GM12878 (cell line): Measurements from ENCODE around the gene VDR. TPM values are rescaled to one million over a fixed set of nuclear protein-coding genes. Genes with fewer than 3 reads are reported as not detected.

Source experiments
- ATAC-seq: fragments of 200-7000 bp; cut with Tn5 transposase; 3 replicates; pipeline ENCODE4 v1.9.1; 2020; ENCODE audit warnings: mild to moderate bottlenecking, moderate library complexity
- Bru-seq: library from RNA; stranded (reverse); fragments of 400-500 nt; gene quantifications from one replicate; lab custom pipeline; 2021; lab: Mats Ljungman, UMichigan
- BruChase-seq, 2 experiments: library from RNA; stranded (reverse); fragments of 400-500 nt; gene quantifications; one replicate each; lab custom pipeline; 2021; lab: Mats Ljungman, UMichigan
- BruUV-seq: library from RNA; stranded (reverse); fragments of 400-500 nt; replicated peaks from 2 replicates; lab custom pipeline; 2021; lab: Mats Ljungman, UMichigan
- CTCF ChIA-PET: fragments of 300-600 bp; sonication (Branson Sonifier 250); formaldehyde crosslinking; extraction: SDS; loops from one replicate; lab custom pipeline; 2021; ENCODE audit warnings: inconsistent platforms; lab: Yijun Ruan, JAX
- POLR2A ChIA-PET: fragments of 350-600 bp; formaldehyde crosslinking; extraction: SDS; loops from one replicate; lab custom pipeline; 2021; ENCODE audit warnings: inconsistent platforms; lab: Charles Lee
- RAD21 ChIA-PET: fragments of 300-600 bp; sonication (Branson Sonifier 250); formaldehyde crosslinking; loops from one replicate; lab custom pipeline; 2023; ENCODE audit warnings: antibody characterized with exemption; ENCODE audit not compliant: unreplicated experiment; lab: Charles Lee
- SMC1A ChIA-PET: fragments of 300-600 bp; sonication (Branson Sonifier 250); formaldehyde crosslinking; loops from one replicate; lab custom pipeline; 2023; ENCODE audit not compliant: unreplicated experiment, uncharacterized antibody; lab: Charles Lee
- DNase-seq: peaks from one replicate; pipeline ENCODE4 v3.0.0-alpha.2; 2011; ENCODE audit warnings: low read depth, low spot score
- FAIRE-seq: peaks from 3 replicates; lab custom pipeline; 2011; peaks lifted over from hg19 to GRCh38; lab: Jason Lieb, UNC
- H2AFZ ChIP-seq: 2 replicates; pipeline ENCODE4 v1.6.0; 2011; ENCODE audit warnings: low read depth, low read length, control low read depth; ENCODE audit not compliant: control insufficient read depth
- H3K27ac ChIP-seq: 2 replicates; pipeline ENCODE4 v1.5.1; 2011; ENCODE audit warnings: control low read depth; ENCODE audit not compliant: control insufficient read depth, insufficient read depth
- H3K27me3 ChIP-seq, 2 experiments: replicated peaks in 1 of 2; 2 replicates each; pipeline versions ENCODE4 v1.6.0 to v1.6.1; 2011; ENCODE audit warnings: low read length in 1 of 2; ENCODE audit not compliant: control insufficient read depth in 2 of 2, insufficient read depth in 2 of 2
- H3K36me3 ChIP-seq, 2 experiments: 2 replicates each; pipeline ENCODE4 v1.5.1; 2011; ENCODE audit warnings: low read length in 1 of 2; ENCODE audit not compliant: control insufficient read depth in 2 of 2, insufficient read depth in 2 of 2
- H3K4me1 ChIP-seq: 2 replicates; pipeline ENCODE4 v1.6.1; 2011; ENCODE audit warnings: mild to moderate bottlenecking, low read length, moderate library complexity, mixed read lengths; ENCODE audit not compliant: control insufficient read depth, insufficient read depth
- H3K4me2 ChIP-seq: 2 replicates; pipeline ENCODE4 v1.6.0; 2011; ENCODE audit warnings: control low read depth; ENCODE audit not compliant: control insufficient read depth, insufficient read depth
- H3K4me3 ChIP-seq: fragments of 200-600 bp; sonication (generic); 2 replicates; pipeline ENCODE4 v1.5.1; 2016
- H3K79me2 ChIP-seq: 2 replicates; pipeline ENCODE4 v1.6.0; 2011; ENCODE audit warnings: low read length; ENCODE audit not compliant: control insufficient read depth, insufficient read depth
- H3K9ac ChIP-seq: 2 replicates; pipeline ENCODE4 v1.8.0; 2011; ENCODE audit warnings: low read length, control low read depth, mixed read lengths; ENCODE audit not compliant: control insufficient read depth, insufficient read depth
- H3K9me3 ChIP-seq: replicated peaks from 3 replicates; pipeline ENCODE4 v1.5.1; 2011; ENCODE audit warnings: mild to moderate bottlenecking, low read length; ENCODE audit not compliant: control insufficient read depth, insufficient read depth
- H4K20me1 ChIP-seq: 2 replicates; pipeline ENCODE4 v1.6.0; 2011; ENCODE audit not compliant: control insufficient read depth, insufficient read depth
- BHLHE40 ChIP-seq, 2 experiments: fragments of 450-650 bp in 1 of 2; IDR thresholded peaks; 2 replicates each; pipeline ENCODE4 v1.6.1; 2011 to 2017; ENCODE audit warnings: low read depth in 2 of 2, borderline replicate concordance in 1 of 2, improper control_type of control experiment in 1 of 2, low read length in 1 of 2, mild to moderate bottlenecking in 1 of 2
- DPF2 ChIP-seq: fragments of 450-650 bp; IDR thresholded peaks from 2 replicates; pipeline ENCODE4 v1.6.1; 2017; ENCODE audit warnings: mild to moderate bottlenecking
- POLR2A ChIP-seq: IDR thresholded peaks from 2 replicates; pipeline ENCODE4 v1.6.1; 2011; ENCODE audit warnings: low read depth, mild to moderate bottlenecking, low read length
- SMARCA5 ChIP-seq: fragments of 450-650 bp; IDR thresholded peaks from 2 replicates; pipeline ENCODE4 v1.6.1; 2017; ENCODE audit warnings: mild to moderate bottlenecking
- SMC3 ChIP-seq: IDR thresholded peaks from 2 replicates; pipeline ENCODE4 v1.6.1; 2011; ENCODE audit warnings: low read length, improper control_type of control experiment, borderline replicate concordance
- SP1 ChIP-seq: IDR thresholded peaks from one replicate; pipeline ENCODE4 v1.6.1; 2011; ENCODE audit warnings: low read depth, low read length
- SUZ12 ChIP-seq: fragments of 200-600 bp; sonication (generic); IDR thresholded peaks from one replicate; pipeline ENCODE4 v1.6.1; 2018; ENCODE audit warnings: antibody characterized with exemption, mild to moderate bottlenecking; ENCODE audit not compliant: unreplicated experiment
- WGBS: methylation state at CpG from one replicate; pipeline ENCODE4 v1.1.6; 2016; ENCODE audit warnings: low lambda C conversion rate; ENCODE audit not compliant: insufficient replicate concordance, insufficient coverage; ENCODE audit errors: missing lambda C conversion rate; 5-methylcytosine and 5-hydroxymethylcytosine counted together
- in situ Hi-C: fragments of 300-500 bp; cut with MboI; formaldehyde crosslinking; loops from 9 replicates; pipeline ENCODE4 v1.14.3; 2018; ENCODE audit warnings: mixed read lengths
- intact Hi-C: fragments of 100-400 bp; cut with micrococcal nuclease; formaldehyde crosslinking; loops from one replicate; pipeline ENCODE4 v1.14.2; 2022; ENCODE audit not compliant: unreplicated experiment
- long read RNA-seq, 2 experiments: library from polyadenylated mRNA; unstranded; transcript quantifications; one replicate each; pipeline ENCODE4 v2.0.0, GENCODE V29; 2019 to 2020
- polyA minus RNA-seq, 3 experiments: library from RNA; depleted of rRNA, polyadenylated mRNA; stranded (reverse); fragments of >200 nt; gene quantifications; 2 replicates each; pipeline ENCODE4 v1.2.3, GENCODE V29; 2011
- polyA plus RNA-seq, 11 experiments: library from polyadenylated mRNA; depleted of rRNA in 4 of 11; unstranded in 6 of 11; stranded (reverse) in 5 of 11; fragments of >200 nt; fragmentation: Nextera tagmentation in 4 of 11; fragmentation: Illumina TruSeq in 1 of 11; extraction: Ambion mirVana in 4 of 11; extraction: Trizol in 1 of 11; gene quantifications; 1 replicate in 1 of 11; 2 replicates in 10 of 11; pipeline versions ENCODE4 v1.2.1 to v1.2.3, GENCODE V29; 2011 to 2016; ENCODE audit warnings: inconsistent platforms in 2 of 11, missing spikeins in 2 of 11, low read depth in 1 of 11
- total RNA-seq, 4 experiments: library from RNA; depleted of rRNA in 3 of 4; stranded (reverse); fragments of >200 nt in 3 of 4; fragmentation: Illumina TruSeq in 1 of 4; extraction: Trizol in 1 of 4; gene quantifications; 2 replicates each; pipeline versions ENCODE4 v1.2.1 to v1.2.3, GENCODE V29; 2013 to 2021
- TF ChIP-seq, protein P1 (sequence below): fragments of 450-650 bp; IDR thresholded peaks from 2 replicates; pipeline ENCODE4 v1.6.1; 2017; ENCODE audit warnings: borderline replicate concordance
- TF ChIP-seq, protein P2 (sequence below): IDR thresholded peaks from 2 replicates; pipeline ENCODE4 v1.6.1; 2012; ENCODE audit warnings: improper control_type of control experiment, low read depth, low read length; ENCODE audit not compliant: insufficient replicate concordance

VDR gene
- total RNA-seq (2013; cell fraction: nucleolus; rRNA removed) = 5.2 and 6.8 TPM in 2 replicates
- 2.0 and 2.9 TPM in 2 replicates for total RNA-seq (2014; rRNA removed)
- total RNA-seq (2014; rRNA removed; fragmentation: Illumina TruSeq; extraction: Trizol) = 1.7 TPM in 2 replicates
- 3.0 and 3.8 TPM in 2 replicates for total RNA-seq (2021)
- 4.1 TPM for polyA plus RNA-seq (2011; ENCODE audit: low read depth)
- 3.0 and 7.9 TPM in 2 replicates for polyA plus RNA-seq (2011; rRNA removed)
- polyA plus RNA-seq (2011; cell fraction: cytosol; rRNA removed) = 7.6 and 7.7 TPM in 2 replicates
- polyA plus RNA-seq (2011; cell fraction: nucleus; rRNA removed) = 4.9 and 10.2 TPM in 2 replicates
- polyA plus RNA-seq (2012) = 5.7 and 6.8 TPM in 2 replicates
- 4.2 and 5.0 TPM in 2 replicates for polyA plus RNA-seq (2014; fragmentation: Illumina TruSeq; extraction: Trizol)
- under 1 TPM; 0.27 to 0.75 TPM for polyA plus RNA-seq (2014; fragmentation: Nextera tagmentation; extraction: Ambion mirVana)
- 2.9 and 3.1 TPM in 2 replicates for polyA plus RNA-seq (2014; rRNA removed)
- polyA plus RNA-seq (2016; fragmentation: Nextera tagmentation; extraction: Ambion mirVana) = 1 to 10 TPM; 2.7 to 3.5 TPM
- polyA minus RNA-seq (2011; rRNA and poly(A)+ RNA removed) = 10.7 and 17.9 TPM in 2 replicates
- 4.1 TPM in 2 replicates for polyA minus RNA-seq (2011; cell fraction: cytosol; rRNA and poly(A)+ RNA removed)
- polyA minus RNA-seq (2011; cell fraction: nucleus; rRNA and poly(A)+ RNA removed) = 3.5 and 6.7 TPM in 2 replicates
- Bru-seq, nascent RNA = percentile 48 among the genes with signal in this experiment
- percentile 40 among the genes with signal in this experiment for BruChase-seq, experiment 1, labeled RNA remaining after a 6-hour chase
- percentile 42 among the genes with signal in this experiment for BruChase-seq, experiment 2, labeled RNA remaining after a 2-hour chase
- long read RNA-seq, experiment 1, partial matches to known transcripts = 0 of 1 reads
- long read RNA-seq, experiment 1, other reads (novel, unspliced or antisense) = 1 of 1 reads
- long read RNA-seq, experiment 2, partial matches to known transcripts = 0 of 1 reads
- long read RNA-seq, experiment 2, other reads (novel, unspliced or antisense) = 1 of 1 reads

DNA sequence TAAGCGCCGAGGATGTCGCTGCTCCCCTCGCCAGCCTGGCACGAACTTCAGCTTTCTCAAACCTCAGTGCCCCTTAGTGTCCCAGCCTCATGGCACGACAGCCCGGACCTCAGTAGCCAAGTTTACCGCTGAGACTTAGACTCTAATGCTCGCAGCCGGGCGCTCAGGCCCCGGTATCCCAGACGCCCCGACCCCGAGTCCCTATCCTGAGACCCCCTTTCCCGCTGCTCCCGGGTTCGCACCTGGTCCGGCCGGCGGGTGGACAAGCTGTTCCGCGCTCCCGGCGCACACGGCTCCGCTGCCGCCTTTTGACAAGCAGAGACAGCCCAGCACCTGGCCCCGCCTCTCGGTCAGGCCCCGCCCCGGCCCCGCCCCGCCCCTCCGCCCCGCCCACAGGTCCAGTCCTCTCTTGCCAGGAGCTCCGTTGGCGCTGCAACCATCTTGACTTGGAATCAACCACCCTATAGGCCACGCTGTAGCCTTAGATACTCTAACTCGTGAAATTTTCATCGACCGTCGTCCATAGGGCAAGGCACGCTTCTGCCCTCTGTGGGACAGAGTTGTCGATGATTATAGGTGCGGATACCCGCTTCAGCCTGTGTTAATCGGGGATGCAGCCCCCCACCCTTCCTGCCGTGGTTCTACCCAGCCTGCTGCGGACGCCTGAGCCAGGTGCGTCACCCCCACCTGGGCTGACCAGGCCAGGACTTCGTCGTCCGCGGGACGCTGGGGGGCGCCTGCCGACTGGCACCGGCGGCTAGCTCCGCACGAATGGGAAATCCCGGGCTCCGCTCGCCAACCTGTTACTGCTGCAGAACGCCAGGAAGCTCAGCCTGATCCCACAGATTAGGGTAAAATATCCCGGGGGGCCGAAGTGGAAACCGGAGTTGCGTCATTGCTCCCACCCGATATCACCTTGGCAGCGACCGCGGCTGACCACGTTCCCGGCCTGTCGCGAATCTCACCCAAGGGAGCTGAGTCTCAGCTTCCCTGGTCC, at the start of gene VDR:
VDR (minus strand) TSS at position 282 of the 997 bp plus-strand sequence. CDS start 25,881 bp downstream, outside the sequence.
- CTCF ChIA-PET = interaction anchor here (0.8 to 2.8 kb wide), 21 partner anchors 8 to 259 kb away, joined by 3 to 15 read pairs (median 3); partner anchors contain the start of genes ASB8 and TMEM106C
- H3K4me3 ChIP-seq = peak within 1 kb of the TSS; percentile 84
- H3K27me3 ChIP-seq = peaks cover 4 to 5% of the 10 kb centered on the region in 2 experiments; a peak in 1 of 4 replicates
- H4K20me1 ChIP-seq = no peaks in the 10 kb centered on the region
- in situ Hi-C loops (no loop called here), intact Hi-C loops (loop anchor here (5.0 kb wide), 1 partner anchor 42 kb away; no protein-coding TSS in a partner anchor)
- H3K79me2 ChIP-seq = no peaks in the 10 kb centered on the region
- FAIRE-seq = no peak
- no peak within 1 kb of the TSS for H3K27ac ChIP-seq
- H3K4me1 ChIP-seq = peaks cover 29% of the 10 kb centered on the region
- 5% methylated on average over 79 of the region's 79 CpGs for WGBS
- no TSS peak for BruUV-seq
- SMC1A ChIA-PET = interaction anchor here (0.6 to 3.5 kb wide), 8 partner anchors 8 to 162 kb away, joined by 3 to 15 read pairs (median 4); no protein-coding TSS in a partner anchor
- no peaks in the 10 kb centered on the region for H3K9me3 ChIP-seq
- no peak within 1 kb of the TSS for H3K9ac ChIP-seq
- RAD21 ChIA-PET = interaction anchor here (0.8 to 2.0 kb wide), 16 partner anchors 9 to 294 kb away, joined by 3 to 10 read pairs (median 4); no protein-coding TSS in a partner anchor
- H2AFZ ChIP-seq = peak within 1 kb of the TSS; percentile 71
- no peaks in the 10 kb centered on the region for H3K36me3 ChIP-seq
- ATAC-seq = peak; percentile 85
- POLR2A ChIA-PET = interaction anchor here (0.5 to 1.6 kb wide), 6 partner anchors 11 to 1242 kb away, joined by 3 to 8 read pairs (median 6); no protein-coding TSS in a partner anchor
- DNase-seq = no peak
- H3K4me2 ChIP-seq = peak within 1 kb of the TSS; percentile 95
- peak; percentile 29; the same call in 1 of the 2 replicates for TF ChIP-seq SMC3
- TF ChIP-seq SMARCA5 = peak; percentile 83
- TF ChIP-seq SUZ12 = peak; percentile 69
- TF ChIP-seq, protein P1, sequence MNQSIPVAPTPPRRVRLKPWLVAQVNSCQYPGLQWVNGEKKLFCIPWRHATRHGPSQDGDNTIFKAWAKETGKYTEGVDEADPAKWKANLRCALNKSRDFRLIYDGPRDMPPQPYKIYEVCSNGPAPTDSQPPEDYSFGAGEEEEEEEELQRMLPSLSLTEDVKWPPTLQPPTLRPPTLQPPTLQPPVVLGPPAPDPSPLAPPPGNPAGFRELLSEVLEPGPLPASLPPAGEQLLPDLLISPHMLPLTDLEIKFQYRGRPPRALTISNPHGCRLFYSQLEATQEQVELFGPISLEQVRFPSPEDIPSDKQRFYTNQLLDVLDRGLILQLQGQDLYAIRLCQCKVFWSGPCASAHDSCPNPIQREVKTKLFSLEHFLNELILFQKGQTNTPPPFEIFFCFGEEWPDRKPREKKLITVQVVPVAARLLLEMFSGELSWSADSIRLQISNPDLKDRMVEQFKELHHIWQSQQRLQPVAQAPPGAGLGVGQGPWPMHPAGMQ = no peak
- TF ChIP-seq, protein P2, sequence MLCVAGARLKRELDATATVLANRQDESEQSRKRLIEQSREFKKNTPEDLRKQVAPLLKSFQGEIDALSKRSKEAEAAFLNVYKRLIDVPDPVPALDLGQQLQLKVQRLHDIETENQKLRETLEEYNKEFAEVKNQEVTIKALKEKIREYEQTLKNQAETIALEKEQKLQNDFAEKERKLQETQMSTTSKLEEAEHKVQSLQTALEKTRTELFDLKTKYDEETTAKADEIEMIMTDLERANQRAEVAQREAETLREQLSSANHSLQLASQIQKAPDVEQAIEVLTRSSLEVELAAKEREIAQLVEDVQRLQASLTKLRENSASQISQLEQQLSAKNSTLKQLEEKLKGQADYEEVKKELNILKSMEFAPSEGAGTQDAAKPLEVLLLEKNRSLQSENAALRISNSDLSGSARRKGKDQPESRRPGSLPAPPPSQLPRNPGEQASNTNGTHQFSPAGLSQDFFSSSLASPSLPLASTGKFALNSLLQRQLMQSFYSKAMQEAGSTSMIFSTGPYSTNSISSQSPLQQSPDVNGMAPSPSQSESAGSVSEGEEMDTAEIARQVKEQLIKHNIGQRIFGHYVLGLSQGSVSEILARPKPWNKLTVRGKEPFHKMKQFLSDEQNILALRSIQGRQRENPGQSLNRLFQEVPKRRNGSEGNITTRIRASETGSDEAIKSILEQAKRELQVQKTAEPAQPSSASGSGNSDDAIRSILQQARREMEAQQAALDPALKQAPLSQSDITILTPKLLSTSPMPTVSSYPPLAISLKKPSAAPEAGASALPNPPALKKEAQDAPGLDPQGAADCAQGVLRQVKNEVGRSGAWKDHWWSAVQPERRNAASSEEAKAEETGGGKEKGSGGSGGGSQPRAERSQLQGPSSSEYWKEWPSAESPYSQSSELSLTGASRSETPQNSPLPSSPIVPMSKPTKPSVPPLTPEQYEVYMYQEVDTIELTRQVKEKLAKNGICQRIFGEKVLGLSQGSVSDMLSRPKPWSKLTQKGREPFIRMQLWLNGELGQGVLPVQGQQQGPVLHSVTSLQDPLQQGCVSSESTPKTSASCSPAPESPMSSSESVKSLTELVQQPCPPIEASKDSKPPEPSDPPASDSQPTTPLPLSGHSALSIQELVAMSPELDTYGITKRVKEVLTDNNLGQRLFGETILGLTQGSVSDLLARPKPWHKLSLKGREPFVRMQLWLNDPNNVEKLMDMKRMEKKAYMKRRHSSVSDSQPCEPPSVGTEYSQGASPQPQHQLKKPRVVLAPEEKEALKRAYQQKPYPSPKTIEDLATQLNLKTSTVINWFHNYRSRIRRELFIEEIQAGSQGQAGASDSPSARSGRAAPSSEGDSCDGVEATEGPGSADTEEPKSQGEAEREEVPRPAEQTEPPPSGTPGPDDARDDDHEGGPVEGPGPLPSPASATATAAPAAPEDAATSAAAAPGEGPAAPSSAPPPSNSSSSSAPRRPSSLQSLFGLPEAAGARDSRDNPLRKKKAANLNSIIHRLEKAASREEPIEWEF = no peak
- TF ChIP-seq SP1 = peak; percentile 15
- TF ChIP-seq BHLHE40 (IDR thresholded peaks at IDR 0.05; ENCODE audit: borderline replicate concordance in 1 of 2, low read depth in 2 of 2, low read length in 1 of 2) = 0 out of 4 replicates have a peak, but pooled peaks of 1 of the 2 experiments have one; percentile 9
- TF ChIP-seq POLR2A = peak; percentile 69
- 0 out of 2 replicates have a peak, but pooled peaks have one; percentile 17 for TF ChIP-seq DPF2
